NCI-H2029 treated with DMSO at 0.1 percent for 48 hours (cell line): ENCODE measurements around the gene TNFRSF4.

Source experiments
- DNase-seq: peaks from one replicate; lab custom pipeline; 2025; lab: John Stamatoyannopoulos, UW

The TNFRSF4 gene

DNA sequence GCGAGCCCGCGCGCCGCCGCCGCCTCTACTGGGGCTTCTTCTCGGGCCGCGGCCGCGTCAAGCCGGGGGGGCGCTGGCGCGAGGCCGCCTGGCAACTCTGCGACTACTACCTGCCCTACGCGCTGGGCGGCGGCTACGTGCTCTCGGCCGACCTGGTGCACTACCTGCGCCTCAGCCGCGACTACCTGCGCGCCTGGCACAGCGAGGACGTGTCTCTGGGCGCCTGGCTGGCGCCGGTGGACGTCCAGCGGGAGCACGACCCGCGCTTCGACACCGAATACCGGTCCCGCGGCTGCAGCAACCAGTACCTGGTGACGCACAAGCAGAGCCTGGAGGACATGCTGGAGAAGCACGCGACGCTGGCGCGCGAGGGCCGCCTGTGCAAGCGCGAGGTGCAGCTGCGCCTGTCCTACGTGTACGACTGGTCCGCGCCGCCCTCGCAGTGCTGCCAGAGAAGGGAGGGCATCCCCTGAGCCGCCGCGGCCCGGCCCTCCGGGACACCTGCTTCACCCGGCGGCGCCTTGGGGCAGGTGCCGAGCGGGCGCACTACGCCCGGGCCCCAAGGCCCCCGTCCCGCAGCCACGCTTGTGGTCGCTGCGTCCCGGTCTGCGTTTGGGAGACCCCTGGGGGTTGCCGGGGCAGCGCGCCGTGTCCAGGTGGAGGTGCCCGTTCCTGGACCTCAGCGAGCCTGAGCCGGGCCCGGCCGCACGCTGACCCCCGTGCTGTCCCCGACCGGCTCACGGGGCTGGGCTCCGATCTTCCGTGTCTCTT, 19.0 kb upstream of the TNFRSF4 start:
- DNase-seq, result no peak

DNA sequence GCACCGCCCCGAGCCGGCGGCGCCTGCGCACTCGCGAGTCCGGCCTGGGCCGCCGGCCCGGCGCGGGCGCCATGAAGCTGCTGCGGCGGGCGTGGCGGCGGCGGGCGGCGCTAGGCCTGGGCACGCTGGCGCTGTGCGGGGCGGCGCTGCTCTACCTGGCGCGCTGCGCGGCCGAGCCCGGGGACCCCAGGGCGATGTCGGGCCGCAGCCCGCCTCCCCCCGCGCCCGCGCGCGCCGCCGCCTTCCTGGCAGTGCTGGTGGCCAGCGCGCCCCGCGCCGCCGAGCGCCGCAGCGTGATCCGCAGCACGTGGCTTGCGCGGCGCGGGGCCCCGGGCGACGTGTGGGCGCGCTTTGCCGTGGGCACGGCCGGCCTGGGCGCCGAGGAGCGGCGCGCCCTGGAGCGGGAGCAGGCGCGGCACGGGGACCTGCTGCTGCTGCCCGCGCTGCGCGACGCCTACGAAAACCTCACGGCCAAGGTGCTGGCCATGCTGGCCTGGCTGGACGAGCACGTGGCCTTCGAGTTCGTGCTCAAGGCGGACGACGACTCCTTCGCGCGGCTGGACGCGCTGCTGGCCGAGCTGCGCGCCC, 18.3 kb upstream of the TNFRSF4 start, which contains the start of gene B3GALT6:
TSS of gene B3GALT6 (plus strand) at position 30 of the 588 bp plus-strand sequence. CDS start at position 72, 42 bp downstream.
- no peak for DNase-seq

DNA sequence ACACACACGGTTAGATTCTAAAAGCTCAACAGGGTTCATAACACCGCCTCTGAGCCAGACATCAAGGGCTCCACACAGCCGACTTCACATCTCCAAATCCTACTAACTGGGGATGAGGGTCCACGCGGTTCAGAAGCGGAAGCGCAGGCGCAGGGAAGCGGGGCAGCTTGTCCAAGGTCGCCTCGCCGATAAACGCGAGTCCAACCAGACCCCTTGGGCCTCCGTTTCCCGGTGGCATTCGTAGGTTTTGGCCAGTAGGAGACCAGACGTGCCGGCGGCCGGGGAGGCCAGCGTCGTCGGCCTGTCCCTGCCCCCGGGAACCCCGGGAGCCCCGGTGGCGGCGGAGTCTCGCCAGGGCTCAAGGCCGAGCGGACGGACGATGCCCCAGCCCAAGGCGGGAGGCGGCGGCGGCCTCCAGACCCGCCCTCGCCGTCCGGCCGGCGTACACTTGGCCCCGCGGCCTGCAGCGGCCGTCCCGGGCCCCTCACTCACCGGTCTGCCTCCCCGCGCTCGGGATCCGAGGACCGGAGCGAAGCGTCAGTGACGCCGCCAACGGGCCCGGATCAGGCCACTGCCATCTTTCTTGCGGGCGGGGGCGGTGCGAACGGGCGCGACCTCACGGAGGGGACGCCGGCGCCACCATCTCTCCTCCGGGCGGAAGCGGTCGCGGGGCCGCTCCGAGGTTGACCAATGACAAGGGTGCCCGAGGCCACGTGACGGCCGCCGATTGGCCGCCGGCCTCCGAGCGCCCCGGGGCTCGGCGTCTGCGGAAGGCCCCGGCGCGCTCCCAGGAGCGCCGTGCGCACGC, 17.7 kb upstream of the TNFRSF4 start, which contains the start of gene SDF4:
TSS of gene SDF4 (minus strand) at position 602 of the 808 bp plus-strand sequence. CDS start 3,229 bp downstream, outside the sequence.
- DNase-seq, result peak; percentile 24

DNA sequence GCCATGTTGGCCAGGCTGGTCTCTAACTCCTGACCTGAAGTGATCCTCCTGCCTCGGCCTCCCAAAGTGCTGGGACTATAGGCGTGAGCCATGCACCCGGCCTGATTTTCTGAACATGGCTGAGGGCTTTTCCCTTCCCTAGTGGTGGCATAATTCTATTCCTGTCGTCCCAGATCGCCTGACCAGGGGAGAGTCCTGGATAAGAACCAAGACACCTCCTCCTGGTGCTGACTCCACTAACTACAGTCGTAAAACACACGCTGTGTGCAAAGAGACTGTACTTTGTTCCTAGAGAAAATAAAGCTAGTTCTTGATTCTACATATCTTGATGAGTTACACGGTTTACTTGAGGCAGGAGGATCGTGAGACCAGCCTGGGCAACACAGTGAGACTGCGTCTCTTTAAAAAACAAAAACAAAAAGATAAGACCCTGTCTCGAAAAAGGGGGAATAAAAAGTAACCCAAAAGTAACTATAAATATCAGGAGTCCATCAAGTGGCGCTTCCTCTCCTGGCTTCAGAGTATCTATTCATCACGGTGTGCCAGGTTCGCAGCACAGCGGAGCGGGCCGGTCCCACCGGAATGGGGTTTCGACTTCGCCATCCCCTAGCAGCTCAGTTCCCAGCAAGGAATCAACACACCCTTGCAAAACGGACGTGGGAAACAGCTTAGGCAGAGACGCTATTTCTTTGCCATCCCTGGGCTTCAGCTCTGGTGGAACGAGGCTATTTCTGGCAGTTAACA, 16.9 kb upstream of the TNFRSF4 start:
- no peak for DNase-seq

DNA sequence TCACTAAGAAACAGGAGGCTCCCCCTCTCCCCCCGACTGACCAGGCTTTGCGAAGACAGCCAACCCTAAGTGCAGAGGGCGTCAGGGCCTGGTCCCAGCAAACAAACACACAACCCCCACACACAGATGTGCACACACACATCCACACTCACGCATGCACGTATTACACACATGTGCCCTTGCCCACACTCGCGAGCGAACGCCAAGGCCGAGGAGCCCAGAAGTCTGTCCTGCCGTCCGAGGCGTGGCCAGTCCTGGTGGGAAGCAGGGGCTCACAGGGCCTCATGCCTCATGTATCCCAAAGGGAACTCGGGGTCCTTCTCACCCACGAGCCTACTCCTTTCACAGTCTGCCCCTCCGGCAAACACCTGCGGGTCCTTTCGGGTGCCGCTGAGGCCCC, 15.8 kb upstream of the TNFRSF4 start:
- DNase-seq, result no peak

DNA sequence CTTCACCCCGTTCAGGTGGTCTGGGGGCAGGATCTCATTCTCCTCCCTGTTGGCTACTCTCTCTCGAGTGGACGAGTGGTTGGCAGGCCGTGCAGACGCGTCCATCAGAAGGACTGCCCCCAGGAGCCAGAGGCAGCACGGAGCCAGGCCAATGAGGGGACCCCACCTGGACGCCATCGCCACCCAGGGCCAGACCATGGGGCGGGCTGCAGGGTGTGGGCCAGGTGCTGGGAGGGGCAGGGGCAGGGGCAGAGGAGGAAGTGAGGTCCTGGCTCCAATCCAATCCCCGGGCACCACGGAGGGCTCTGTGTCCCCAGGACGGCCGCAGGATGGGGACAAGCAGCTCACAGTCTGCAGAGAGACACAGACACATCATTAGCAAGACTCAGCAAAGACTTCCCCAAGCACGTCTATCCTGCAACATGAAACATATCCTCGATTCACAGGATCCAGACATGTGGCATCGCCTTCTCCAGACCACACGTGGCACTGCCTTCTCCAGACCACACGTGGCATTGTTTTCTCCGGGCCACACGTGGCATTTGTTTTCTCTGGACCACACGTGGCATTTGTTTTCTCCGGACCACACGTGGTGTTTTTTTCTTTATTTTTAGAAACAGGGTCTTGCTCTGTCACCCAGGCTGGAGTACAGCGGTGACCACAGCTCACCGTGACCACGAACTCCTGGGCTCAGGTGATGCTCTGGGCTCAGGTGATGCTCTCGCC, 14.8 kb upstream of the TNFRSF4 start:
- no peak for DNase-seq

DNA sequence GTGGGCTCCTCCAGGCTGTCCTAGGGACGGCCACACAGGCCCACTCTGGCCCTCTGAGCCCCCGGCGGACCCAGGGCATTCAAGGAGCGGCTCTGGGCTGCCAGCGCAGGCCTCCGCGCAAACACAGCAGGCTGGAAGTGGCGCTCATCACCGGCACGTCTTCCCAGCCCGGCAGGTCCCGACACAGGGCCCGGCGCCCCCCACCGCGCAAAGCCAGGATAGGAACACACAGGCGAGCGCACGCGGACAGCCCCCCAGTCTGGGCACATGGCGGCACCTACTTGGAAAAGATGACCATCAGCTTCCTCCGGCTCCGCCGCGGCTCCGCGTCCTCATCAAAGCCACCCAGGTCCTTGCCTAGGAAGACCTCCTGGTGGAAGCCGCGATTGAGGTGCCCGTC, 14.2 kb upstream of the TNFRSF4 start:
- no peak for DNase-seq

DNA sequence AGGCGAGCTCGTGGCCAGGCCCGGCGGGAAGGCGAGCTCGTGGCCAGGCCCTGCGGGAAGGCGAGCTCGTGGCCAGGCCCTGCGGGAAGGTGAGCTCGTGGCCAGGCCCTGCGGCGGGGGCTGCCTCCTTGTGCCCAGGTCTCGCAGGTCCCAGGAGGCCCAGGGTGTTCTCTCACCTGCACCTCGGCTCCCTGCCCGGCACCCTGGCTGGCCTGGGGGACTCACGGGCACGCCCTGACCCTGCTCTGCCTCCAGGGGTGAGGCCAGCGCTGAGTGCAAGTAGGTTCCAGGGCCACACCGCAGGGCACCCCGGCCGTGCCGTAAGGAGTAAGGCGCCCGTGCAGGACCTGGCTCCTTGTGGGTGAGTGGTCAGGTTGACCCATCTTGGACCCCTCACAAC, 13.4 kb upstream of the TNFRSF4 start:
- no peak for DNase-seq

DNA sequence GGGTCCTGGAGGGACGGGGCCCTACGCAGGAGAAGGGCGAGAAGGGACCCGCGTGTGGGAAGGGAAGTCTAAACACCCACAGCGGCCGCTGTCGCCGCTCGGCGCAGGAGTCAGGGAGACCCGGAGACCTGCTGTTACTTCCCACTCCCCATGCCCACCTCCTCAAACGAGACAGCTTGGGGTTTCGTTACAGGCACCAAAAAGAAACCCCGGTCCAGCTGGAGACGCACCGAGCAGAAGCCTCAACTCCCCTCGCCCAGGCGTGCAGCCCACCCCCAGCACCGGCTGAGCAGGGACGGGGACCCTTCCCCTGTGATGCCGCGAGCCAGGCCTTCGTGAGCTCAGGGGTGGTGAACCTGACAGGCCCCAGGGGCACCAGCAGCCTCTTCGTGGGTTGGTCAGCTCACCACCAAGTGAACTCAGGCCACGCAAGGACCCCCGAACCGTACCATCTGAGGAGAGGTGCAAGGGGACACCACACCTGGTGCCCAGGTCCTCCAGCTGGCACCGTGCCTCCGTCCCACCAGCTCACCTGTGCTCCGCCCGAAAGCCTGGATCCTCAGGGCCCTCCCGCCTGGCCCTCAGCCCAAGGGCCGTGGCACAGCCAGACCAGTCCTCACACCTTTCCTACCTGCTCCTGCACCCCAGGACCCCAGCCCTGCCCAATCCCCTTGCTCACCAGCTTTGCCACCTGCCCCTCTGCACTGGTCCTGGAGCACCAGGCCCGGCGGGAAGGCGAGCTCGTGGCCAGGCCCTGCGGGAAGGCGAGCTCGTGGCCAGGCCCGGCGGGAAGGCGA, 12.8 kb upstream of the TNFRSF4 start:
- no peak for DNase-seq

DNA sequence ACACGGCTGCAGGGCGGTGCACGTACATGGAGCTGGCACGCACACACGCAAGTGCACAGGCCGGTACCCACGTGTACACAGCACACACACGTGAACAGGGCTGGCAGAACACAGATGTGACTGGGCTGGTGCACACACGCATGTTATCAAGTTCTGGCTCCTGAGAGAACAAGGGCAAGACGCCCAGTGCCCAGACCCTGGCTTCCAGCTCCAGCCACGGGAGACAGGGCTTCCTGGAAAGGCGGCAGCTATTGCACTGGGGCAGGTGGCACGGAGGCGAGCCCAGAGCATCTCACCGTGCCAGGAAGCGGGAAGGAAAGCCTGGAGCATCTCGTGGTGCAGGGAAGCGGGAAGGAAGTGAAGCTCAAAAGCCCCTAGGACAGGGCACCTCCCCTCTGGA, 12.0 kb upstream of the TNFRSF4 start:
- DNase-seq, result no peak

DNA sequence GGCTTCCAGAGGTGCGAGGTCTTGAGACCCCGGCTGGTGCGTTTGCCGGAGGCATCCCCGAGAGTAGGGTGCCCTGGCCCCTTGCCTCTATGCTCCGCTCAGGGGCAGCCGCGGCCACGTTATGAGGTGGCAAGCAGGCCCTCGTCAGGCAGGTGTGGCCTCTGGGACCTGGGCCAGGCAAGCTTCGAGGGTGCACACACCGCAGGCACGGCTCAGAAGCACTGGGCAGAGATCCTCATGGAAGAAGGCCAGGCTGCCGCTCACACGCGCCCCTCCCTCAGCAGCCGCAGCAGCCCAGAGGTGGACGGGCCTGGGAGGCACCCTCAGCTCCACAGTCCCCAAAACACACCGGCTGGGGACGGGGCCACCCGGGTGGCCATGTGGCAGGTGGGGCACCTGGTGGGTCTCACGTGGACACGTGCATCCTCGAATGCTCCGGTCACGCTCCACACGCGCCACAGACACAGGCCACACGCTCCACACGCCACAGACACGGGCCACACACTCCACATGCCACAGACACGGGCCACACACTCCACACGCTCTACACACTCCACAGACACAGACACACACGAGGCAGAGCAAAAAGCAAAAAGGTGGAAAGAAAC, 11.4 kb upstream of the TNFRSF4 start:
- no peak for DNase-seq

DNA sequence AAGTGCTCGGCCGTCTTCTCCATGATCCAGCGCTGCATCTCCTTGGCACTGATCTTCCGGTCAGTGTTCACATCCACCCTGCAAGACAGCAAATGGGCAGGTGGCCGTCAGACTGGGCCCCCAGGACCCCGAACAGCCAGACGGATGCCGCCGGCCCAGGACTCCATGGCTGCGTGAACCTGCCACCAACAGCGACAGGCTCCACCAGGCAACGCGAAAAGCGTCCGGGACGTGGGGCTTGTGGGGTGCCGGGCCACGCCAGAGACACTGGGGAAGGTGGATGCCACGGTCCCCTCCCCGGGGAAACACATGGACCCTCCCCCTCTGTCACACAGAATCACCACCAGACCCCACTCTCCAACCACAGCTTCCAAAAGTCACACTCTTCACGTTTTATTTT, 9.9 kb upstream of the TNFRSF4 start:
- no peak for DNase-seq

DNA sequence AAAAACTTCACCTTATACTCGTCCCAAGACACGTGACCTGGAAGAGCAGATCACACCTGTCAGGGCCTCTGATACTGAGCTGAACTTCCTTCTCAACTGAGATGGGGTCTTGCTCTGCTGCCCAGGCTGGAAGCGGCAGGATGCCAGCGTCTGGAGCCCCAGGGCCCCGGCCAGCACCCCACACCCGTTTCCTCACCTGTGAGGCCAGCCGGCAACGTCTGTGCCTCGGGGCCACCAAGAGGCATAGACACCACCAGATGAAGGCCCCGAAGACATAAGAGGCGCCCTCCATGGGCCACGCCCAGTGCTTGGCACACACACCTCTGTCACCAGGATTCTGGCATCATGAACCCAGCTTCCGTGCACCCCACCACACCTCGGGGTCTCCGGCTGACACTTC, 9.4 kb upstream of the TNFRSF4 start:
- no peak for DNase-seq

DNA sequence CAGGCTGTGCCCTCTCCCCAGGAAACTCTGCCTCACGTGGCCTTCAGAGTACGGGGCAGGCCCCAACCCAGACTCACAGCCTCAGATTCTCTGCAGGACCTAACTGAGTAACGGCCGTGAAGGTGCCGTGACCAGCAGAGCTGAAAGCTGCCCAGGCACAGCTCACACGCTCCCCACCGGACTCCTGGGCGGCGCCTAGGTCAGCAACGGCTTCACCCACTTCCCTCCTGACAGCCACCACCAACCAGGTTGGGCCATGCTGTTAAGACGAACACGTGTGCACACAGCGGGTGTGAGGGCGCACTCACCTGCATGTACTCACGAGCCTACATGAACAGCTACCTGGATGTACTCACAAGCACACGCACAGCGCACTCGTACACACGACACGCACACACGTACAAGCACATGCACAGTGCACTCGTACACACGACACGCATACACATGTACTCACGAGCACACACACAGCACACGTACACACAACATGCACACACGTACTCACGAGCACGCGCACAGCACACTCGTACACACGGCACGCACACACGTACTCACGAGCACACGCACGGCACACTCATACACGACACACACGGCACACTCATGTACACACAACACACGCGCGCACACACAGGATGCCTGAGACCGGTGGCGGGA, 8.7 kb upstream of the TNFRSF4 start:
- no peak for DNase-seq

DNA sequence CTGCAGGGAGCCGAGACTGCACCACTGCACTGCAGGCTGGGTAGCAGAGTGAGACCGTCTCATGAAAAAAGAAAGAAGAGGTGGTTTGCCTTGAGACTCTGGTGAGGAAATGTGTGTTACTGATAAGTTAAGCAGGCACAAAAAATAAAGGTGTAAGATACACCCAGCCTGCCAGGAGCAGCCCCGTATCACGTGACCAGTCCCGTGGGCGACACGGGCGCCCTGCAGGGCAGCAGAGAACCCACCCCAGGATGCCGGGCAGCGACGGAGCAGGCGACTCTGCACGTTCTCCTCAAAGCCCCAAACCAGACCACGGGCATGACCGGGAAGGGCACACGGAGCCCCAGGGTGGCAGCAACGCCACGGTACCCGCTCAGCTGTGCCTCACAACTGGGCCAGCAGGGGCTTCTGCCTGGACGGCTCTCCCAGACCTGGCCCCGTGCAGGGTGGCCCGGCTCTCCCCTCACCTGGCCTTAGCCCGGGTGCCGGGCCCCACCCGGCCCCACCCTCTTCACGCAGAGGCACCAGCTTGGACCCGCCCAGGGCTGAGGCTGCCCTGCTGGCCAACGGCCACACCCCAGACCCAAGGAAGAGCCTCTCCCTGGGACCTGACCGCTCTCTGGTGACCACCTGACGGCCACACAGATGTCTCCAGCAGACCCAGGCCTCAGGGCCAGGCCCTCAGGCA, 8.1 kb upstream of the TNFRSF4 start:
- DNase-seq, result no peak

DNA sequence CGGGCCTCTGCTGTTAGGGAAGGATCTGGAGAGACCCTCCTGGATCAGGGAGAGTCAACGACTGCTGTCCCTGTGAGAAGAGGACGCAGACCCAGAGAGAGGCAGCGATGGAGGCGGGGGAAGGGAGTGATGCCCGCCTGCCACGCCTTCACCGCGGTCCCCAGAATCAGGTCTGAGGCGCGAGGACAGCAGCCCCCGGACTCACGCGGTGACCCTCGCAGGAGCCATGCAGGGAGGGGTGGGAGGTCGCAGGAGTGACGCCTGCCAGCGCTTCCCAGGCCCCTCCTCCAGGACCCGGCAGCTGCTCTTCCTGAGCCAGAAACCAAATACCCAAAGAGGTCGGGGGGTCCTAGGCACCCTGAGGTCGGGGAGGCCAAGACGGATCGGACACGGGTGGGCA, 6.2 kb upstream of the TNFRSF4 start:
- no peak for DNase-seq

DNA sequence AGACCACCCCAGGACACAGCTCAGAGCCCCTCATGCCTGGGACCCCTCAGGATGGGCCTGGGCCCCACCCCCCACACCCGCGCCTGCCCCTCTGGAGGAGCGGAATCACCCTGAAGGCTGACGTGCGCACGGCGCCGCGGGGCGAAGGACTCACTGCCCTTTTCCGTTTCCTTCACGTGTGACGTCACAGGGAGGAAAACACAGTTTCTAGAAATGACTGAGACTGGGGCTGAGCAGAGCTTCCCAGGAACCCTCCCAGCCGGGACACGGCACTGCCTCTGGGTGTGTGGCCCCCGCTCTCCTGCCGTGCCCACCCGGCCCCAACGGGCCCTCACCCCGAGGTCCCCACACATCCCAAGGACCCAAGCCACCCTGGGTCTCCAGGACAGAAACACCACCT, 5.4 kb upstream of the TNFRSF4 start:
- no peak for DNase-seq

DNA sequence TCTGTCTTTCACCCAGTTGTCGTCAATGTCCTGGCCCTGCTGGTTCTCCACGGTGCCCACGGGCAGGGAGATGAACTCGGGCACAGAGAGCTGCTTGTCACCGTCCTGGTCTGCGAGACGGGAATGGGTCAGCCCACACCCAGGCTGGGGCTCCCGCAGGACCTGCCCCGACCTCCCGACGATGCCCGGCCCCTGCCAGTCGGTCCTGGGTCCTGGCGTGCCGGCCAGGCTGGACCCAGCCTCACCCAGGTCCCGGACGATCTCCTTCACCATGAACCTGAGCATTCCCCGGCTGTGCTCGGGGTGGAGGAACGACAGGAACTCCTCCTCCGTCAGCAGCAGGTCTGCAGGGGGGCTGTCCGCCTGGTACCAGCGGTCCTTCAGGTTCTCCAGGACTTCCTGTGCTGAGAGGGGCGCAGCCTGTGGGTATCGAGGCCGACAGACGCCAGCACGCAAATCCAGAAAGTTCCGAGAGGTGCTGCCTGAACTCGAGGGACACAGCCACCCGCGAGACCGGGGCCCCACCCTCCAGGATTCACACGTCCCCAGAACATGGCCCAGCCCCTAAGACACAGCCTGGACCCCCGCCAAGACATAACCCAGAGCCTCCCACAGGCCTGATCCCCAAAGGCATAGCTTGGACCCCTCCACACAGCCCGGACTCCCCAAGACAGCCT, 4.7 kb upstream of the TNFRSF4 start:
- DNase-seq, result no peak
